HG03045 (cell line): Measurements from ENCODE around the gene POTEI.
"Not testable (repeated sequence)": the region's sequence is repeated elsewhere in the genome, so short reads cannot be mapped to it uniquely, and the experiment has no call there.

ENCODE experiments used
- ATAC-seq: cut with Tn5 transposase; IDR thresholded peaks from one replicate; pipeline ENCODE4 v1.9.1; 2021; ENCODE audit warnings: mild to moderate bottlenecking, moderate library complexity; ENCODE audit not compliant: unreplicated experiment

Gene POTEI

GRCh38 chr2:130509228-130509627 is at the start of gene POTEI:
Gene POTEI, minus strand, starts transcription at chr2:130509328. Its CDS starts 93 bp downstream, at chr2:130509235.
- not testable (repeated sequence) for ATAC-seq

- ATAC-seq = not testable (repeated sequence)
Observed at GRCh38 chr2:130556441-130556840, 47.3 kb upstream of the POTEI start.

- not testable (repeated sequence) for ATAC-seq
Observed at GRCh38 chr2:130554178-130554577, 45.0 kb upstream of the POTEI start.

- ATAC-seq = not testable (repeated sequence)
Observed at GRCh38 chr2:130549475-130549874, 40.3 kb upstream of the POTEI start.

DNA sequence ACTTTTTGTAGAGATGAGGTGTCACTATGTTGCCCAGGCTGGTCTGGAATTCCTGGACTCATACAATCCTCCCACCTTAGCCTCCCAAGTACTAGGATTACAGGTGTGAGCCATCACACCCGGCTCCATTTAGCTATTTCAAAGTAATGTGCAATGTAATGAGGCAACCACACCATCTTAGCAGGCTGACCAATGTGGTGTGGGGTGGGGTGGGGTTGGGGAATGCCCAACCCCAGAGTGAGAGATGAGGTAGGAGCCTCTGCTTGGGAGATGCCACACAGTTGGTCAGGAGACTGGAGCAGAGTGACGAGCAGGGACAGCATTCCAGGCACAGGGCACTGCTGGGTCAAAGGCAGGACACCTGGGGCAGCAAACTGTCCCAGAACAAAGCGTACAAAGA is 39.3 kb upstream of the POTEI start:
- ATAC-seq = not testable (repeated sequence)

GRCh38 chr2:130544978-130545377 is 35.9 kb upstream of the POTEI start:
- not testable (repeated sequence) for ATAC-seq

DNA sequence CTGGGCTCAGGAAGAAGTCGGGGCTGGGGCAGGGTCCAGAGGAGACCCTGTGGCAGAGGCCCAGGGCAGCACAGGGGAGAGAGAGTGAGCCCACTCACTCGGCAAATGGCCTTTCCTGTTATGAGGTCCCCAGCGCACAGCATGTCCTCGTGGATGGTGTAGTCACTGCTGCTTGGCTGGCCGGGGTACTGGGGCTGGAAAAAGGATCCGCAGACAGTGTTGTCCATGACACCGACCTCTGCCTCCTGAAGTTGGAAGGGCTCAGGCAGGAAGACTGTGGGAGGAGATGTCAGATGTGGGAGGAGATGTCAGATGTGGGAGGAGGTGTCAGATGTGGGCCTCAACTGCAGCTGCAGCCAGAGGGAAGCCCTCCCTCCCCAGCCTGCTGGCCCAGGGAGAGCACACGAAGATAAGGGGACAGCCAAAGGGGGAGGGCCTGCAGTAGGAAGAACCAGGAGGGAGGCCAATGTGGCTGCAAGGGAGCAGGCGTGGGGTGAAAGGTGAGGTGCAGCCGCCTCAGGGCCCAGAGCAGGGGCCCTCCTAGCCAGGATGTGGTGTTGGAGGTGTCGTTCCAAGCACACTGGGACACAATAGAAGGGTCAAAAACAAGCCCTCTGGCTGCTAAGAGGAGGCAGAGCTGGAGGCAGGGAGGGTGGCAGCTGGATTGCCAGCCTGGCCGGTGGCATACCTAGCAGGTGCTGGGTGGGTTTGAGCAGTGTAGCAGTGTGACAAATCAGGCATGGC is 34.8 kb upstream of the POTEI start:
- ATAC-seq = not testable (repeated sequence)

- ATAC-seq = not testable (repeated sequence)
Observed at GRCh38 chr2:130542789-130543188, 33.7 kb upstream of the POTEI start.

- ATAC-seq = not testable (repeated sequence)
Observed at GRCh38 chr2:130538271-130538670, 29.1 kb upstream of the POTEI start.

DNA sequence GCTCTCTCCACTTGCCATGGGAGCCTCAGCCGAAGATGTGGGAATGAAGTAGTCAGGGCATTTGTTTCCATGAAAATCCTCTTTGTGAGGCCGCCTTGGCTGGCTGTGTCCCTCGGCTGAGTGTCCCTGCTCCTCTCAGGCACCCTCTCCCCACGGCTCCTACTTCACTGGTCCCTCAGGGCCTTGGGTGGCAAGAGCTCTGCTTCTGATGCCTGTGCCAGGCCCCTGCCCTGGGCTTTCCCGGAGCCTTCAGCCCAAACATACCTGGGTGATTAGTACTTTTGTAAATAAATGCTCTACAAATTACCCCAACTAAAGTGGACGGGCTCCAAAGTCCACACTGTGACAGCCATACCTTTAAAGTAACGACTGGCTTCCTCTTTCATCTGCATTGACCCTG is 27.5 kb upstream of the POTEI start:
- ATAC-seq = not testable (repeated sequence)

DNA sequence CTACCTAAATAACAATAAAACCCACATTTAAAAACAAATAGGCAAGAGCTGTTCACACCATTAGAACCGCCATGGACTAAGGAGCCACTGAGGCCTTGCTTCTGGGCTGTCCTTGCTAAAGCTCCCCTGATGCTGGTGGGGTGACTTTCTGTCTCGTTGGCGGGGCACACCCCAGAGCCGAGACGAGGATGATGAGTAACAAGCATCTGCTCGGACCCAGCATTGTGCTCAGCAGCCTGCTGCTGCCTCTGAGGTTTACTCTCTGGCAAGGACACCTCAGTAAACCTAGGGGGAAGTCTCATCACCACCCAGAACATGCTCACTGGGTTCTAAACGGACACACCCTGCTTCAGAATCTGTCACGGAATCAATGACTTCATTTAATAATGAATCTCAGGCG is 22.5 kb upstream of the POTEI start:
- not testable (repeated sequence) for ATAC-seq

- ATAC-seq = peak; percentile 71
Observed at GRCh38 chr2:130531225-130531624, 22.1 kb upstream of the POTEI start.

GRCh38 chr2:130530212-130530611 is 21.1 kb upstream of the POTEI start:
- not testable (repeated sequence) for ATAC-seq

DNA sequence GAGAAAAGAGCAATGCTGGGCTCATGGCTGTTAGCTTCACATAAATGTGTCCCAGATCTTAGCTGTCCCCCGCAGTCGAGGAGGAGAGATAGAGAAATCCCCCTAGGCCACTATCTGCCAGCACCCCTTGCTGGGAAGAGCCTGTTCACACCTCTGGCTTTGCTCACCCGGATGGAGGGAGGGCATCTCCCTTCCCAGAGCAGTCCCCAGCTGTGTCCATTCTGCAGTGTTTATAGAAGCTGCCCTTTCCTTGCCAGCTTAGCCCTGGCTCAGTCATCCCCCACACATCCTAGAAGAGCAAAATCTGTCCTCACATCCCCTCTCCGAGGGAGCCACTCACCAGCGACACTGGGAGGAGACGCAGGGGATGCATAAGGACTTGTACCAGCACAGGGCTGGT is 20.4 kb upstream of the POTEI start:
- ATAC-seq = not testable (repeated sequence)

DNA sequence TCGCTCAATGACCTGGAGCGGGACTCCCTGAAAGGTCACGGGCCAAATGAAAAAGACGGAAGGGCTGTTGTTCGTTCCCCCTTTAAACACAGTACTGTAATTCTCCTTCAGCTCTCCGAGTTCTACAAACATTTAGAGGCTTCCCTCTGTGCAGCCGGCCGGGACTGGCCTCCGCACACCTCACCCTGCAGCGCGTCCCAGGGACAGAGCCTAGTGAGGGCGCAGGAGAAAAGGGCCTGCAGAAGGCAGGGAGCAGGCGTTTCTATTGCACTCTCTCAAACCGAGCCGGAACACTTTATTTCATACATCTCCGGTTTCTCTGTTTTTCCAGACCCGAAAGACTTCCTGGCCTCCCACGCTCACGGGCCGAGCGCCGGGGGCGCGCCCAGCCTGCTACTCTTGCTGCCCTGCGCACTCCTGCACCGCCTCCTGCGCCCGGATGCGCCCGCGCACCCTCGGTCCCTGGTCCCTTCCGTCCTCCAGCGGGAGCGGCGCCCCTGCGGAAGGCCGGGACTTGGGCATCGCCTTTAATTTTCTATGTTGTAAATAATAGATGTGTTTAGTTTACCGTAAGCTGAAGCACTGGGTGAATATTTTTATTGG is 18.3 kb upstream of the POTEI start:
- ATAC-seq = not testable (repeated sequence)

DNA sequence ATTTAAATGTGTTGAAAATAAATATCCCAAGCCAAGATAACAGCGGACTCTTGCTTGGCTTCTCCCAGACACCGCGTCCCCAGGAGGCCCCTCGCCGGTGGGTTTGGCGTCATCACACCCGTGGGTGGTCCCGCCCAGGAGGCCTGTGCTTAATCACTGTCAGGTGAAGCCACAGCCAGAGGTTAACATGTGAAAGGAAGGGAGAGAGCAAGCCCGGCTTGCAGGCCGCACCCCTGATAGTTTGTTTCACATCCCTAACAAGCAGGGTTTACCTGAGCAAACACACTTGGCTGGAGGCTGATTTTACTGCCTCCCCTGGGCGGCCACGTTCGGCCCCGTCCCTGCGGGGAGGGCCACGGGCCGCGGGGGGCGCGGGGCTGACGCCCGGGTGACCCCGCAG is 13.3 kb upstream of the POTEI start:
- not testable (repeated sequence) for ATAC-seq

DNA sequence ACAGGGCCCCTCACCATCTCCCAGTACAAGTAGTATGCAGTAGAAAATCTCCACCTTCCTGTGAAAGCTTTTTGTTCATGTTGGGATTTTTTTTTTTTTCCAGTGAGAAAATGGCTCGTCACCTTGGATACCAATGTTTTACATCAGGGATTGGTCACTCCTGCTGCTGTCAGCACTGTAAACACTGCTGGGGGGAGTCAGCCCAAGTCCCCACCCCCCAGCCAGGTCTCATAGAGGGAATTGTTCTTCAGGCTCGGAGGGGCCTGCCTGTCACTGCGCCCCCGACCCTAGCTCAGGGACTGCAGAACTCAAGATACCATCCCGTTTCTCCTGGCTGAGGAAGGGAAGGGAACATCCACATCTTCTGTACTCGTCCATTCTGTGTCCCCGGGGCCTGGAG is 11.9 kb upstream of the POTEI start, which contains the start of gene CFC1B:
Gene CFC1B (plus strand): TSS at position 231 of the 400 bp plus-strand sequence. CDS start 263 bp downstream, outside the sequence.
- not testable (repeated sequence) for ATAC-seq

DNA sequence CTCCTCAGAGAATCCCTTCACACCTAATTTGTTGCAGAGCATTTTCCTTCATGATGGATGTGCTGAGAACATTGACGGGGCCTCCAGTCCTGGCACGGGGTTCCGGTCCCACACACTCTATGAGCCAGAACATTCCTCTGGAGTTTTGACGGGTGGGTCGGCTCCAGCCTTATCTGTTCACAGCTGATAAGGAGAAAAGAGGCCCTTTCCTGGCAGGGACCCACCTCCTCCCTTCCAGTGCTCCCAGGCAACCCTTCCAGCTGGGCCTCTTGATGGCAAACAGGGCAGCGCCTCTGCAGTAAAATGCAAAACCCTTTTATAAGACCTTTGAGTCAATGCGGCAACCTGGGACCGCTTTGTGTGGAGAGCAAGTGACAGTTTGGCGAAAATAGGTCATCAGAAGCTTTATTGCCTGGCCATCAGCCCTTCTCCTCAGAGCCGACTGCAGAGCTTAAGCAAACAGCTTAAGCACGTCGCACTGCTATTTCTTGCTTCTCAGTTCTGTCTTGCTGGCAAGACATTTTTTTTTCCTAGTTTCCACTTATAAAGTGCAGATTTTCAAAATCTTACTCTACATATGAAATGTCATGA is 9.5 kb upstream of the POTEI start:
- ATAC-seq = not testable (repeated sequence)

DNA sequence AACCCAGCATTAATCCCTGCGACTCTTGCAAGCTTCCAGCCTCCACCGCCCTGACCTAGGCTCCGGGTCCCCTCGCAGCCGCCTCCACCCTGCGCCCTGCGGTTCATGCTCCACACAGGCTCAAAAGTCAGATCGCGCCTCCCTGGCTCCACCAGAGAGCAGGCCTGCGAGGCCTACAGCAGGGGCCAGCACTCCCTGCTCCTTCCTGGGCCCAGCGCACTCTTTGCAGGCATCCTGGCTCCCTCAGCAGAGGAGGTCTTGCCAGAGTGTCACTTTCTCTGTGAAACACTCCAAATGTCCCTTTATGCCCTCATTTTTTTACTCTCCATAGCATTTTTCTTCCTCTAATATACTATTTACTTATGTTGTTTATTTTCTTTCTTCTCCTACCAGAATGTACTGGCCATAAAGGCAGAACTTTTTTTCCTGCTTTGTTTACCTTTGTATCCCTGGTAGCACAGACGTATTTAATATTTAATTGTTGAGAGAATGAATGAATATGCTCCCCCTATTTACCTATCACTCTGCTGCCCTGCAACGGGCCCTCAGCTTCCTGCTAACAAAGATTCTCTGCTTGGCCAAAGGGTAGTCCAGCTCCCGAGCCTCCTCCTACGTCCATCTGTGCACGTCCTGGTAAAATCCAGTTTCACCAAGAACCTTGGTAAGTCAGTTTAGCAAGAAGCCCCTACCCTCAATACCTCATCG is 2.8 kb upstream of the POTEI start:
- not testable (repeated sequence) for ATAC-seq

- not testable (repeated sequence) for ATAC-seq
Observed at GRCh38 chr2:130510807-130511746, 1.9 kb upstream of the POTEI start.
